Measurements from ENCODE around the gene CACNA1C.

Gene CACNA1C

DNA sequence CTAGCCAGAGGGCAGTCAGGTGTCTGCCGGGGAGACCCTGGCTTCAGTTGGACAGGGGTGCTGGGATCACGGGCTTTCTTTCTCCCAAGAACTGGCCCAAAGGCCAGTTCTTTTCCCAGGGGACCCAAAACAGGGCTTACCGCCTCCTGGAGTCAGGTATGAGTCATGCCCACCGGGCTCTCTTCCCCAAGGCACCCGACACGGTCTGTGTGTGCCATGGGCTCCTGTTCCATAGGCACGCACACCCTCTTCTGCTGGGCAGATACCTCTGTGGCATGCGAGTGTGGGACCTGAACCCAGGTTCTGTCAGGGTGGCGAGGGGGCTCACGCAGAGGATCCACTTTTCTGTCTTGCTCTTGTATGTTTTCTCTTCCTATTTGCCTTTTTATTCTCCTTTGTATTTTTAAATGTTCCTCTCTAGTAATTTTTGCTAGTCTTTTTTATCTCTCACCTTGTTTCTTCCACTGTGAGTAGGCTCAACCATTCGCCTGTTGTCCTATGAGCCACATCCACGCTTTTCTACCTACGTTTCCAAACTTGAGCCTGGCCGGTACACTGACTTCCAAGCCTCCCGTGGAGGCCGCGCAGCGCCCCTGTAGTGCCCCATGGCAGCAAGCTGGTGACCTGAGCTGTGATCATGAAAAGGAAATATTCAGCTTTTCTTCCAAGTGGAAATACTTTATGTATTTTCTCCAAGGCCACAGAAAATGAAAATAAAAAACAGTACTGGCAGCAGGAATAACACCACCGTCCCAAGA is 362.2 kb downstream of the CACNA1C start:
- no peak for DNase-seq (ENCODE audit: low read depth)

- DNase-seq (ENCODE audit: low read depth), result no peak
These were observed 362.8 kb downstream of the CACNA1C start for GRCh38 chr12:2415568-2415944.

DNA sequence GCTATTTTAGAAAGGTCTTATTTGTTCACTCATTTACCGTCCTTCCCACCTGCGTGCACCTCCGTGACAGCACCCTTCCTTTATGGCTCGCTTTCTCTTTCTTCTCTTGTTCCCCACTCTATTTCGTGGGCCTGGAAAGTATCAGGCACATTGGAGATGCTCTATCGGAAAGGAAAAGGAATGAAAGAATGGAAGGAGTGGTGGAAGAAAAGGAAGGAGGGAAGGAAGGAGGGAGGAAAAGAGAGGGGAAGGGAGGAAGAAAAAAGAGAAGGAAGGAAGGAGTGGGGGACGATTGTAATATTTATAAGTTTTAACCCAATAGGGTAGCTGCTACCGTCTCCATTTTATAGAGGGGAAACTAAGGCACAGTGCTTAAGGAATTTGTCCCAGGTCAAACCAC is 363.4 kb downstream of the CACNA1C start:
- DNase-seq (ENCODE audit: low read depth), result no peak

DNA sequence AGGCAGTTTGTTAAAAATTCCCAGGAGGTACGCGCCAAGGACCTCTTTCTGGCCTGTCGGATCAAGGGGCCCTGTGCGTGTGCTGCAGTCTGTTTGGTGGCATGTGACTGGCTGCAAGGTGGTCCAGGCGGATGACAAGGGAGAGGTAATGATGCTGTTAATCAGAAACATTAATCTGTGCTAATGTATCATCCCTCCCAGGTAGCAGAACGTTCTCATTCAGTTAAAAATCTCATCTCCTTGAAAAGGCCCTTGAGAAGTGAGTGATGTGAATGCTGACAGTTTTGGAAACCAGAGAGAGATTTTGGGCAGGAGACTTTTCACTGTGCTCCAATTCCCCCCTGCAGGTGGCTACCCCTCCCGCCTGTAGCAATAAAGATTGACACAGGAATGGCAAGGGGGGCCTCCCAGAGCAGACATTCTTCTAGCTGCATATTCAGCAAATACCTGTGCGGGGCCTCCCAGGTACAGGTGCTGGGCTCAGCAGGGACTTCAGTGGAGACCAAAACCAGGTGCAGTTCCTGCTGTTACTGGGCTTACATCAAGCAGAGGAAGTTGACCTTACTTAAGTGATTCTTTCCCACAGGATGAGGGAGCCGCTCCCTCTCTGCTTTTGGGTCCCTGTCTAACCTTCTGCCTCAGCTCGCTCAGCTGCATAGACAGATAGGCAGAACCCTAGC is 364.8 kb downstream of the CACNA1C start:
- no peak for DNase-seq (ENCODE audit: low read depth)

DNA sequence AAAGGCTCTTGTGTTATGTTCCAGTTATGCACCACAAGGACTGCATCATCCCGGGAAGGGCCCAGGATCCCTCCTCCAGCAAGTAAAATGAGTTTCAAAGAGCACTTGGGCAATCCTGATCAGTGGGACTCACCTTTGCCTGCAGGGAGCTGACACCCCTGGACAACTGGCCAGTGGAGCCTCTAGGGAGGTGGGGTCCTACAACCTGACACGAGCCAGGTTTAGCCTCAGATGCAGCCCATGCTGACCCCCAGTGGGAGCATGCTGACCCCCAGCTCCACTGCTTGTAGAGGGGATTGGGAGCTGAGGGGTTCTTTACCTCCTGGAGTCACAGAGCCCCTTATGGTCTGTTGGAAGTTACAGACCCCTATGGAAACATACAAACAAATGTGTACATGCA is 365.8 kb downstream of the CACNA1C start:
- no peak for DNase-seq (ENCODE audit: low read depth)

- DNase-seq (ENCODE audit: low read depth), result no peak
These were observed 369.8 kb downstream of the CACNA1C start for GRCh38 chr12:2422591-2422990.

DNA sequence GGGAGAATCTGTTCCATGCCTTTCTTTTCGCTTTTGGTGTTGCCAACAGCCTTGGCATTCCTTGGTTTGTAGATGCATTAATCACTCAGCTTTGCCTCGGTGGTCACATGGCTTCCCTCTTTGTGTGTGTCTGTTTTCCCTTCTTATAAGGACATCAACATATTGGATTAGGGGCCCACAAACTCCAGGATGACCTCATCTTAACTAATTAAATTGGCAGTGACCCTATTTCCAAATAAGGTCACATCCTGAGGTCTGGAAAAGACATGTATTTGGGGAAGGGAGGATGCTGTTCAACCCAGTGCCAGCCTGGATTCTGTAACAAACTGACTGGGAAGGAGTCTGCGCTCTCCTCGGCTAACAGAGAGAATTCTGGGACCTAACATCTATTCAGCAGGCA is 376.2 kb downstream of the CACNA1C start:
- no peak for DNase-seq (ENCODE audit: low read depth)

DNA sequence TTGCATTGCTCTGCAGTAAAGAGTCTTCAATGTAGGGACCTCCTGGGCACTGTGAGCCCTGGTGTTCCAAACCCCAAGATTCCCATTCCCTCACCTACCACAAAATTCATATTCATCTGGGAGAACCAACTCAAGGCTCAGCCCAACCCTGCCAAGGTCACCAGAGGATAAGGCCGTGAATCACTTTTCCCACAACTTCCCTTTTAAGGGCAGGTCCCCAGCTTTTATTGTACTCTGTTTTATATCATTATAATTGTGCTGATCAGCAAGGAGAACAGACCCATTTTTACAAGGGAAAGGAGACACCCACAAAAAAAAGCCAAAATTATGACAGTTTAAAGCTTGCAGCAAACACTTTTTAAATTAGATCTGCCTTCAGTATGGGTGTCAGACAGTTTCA is 379.0 kb downstream of the CACNA1C start:
- DNase-seq (ENCODE audit: low read depth), result no peak

- no peak for DNase-seq (ENCODE audit: low read depth)
These were observed 380.1 kb downstream of the CACNA1C start for GRCh38 chr12:2432856-2433255.

GRCh38 chr12:2435511-2435910 is 382.7 kb downstream of the CACNA1C start:
- DNase-seq (ENCODE audit: low read depth), result no peak

DNA sequence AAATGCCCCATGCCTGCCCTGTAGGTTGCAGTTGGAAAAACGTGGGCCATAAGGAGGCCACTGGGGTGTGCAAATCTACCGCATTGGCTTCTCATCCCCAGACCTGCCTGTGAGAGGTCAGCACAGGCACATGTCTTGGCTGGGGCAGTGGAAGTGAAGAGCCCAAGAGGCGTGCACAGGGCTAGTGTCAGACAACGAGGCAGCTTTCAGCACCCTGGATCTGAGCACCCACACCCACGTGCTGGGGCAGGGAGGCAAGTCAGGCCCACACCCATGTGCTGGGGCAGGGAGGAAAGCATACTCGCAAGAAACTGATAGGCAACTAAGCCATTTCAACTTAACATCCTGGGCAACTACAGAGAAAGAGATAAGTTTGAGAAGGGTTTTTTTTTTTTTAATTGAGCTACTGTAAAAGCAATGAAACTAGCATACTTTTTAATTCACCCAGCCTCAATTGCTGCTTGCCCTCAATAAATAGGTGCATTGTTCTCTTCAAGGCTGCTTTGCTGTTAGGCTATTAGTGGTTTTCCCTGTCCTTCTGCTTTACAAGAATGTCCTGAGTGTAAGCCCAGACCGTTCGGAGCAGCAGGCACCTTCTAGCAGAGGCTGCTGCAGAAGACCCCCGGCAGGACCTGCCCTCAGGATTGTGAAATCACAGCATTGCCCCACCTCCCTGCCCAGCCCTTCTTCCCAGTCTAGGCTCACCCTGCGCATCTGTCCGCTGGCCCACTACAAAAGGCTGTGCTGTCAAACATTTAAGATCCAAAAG is 386.7 kb downstream of the CACNA1C start:
- no peak for DNase-seq (ENCODE audit: low read depth)

GRCh38 chr12:2443776-2444175 is 391.0 kb downstream of the CACNA1C start:
- DNase-seq (ENCODE audit: low read depth), result no peak

DNA sequence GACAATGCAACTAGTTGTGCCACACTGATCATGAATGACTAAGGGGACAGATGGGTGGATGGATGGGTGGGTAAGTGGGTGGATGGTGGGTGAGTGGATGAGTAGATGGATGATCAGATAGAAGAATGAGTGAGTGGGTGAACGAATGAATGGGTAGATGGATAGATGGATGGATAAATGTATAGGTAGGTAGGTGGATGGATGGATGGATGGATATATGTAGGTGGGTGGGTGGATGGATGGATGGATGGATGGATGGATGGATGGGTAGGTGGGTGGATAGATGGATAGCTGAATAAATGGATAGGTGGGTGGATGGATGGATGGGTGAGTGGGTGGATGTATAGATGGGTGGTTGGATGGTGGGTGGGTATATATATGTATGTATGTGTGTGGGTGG is 393.2 kb downstream of the CACNA1C start:
- DNase-seq (ENCODE audit: low read depth), result no peak

DNA sequence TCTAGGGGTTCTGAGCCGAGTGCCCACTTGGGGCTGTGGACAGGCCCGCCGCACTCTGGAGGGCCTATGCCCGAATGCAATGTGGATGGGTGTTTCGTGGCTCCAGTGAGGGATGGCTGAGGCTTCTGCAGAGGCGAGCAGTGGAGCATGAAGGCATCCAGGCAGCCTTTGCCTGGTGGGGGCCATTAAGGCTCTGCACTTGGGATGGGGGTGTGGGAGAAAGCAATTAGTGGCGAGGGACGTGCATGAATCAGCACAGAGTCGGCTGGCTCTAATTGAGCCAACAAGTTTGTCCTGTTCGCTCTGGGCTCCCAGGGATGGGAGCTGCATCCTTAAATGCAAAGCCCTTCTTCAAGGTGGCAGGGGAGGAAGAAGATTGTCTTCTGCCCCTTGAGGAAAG is 395.1 kb downstream of the CACNA1C start:
- no peak for DNase-seq (ENCODE audit: low read depth)

DNA sequence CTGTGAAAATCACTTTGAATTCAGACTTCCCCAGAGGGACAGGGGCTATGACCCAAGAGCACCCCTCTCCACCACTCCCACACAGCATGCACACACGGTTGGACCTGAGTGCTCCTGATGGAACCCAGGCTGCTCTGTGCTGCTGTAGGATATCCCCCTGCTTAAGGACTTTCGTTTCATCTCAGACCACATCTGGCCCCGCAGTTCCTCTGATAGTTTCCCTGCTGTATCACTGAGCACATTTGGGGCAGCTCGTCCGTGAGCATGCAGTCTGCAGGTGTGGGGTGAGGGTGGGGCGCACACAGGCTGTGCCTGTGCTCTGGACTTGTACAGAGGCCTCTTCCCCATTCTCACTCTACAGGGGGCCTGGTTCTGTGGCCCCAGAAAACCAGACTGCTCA is 396.8 kb downstream of the CACNA1C start:
- no peak for DNase-seq (ENCODE audit: low read depth)

- no peak for DNase-seq (ENCODE audit: low read depth)
These were observed 397.8 kb downstream of the CACNA1C start for GRCh38 chr12:2450553-2450952.

- DNase-seq (ENCODE audit: low read depth), result no peak
These were observed 398.2 kb downstream of the CACNA1C start for GRCh38 chr12:2451025-2451424.

GRCh38 chr12:2451497-2451896 is 398.7 kb downstream of the CACNA1C start:
- DNase-seq (ENCODE audit: low read depth), result no peak

GRCh38 chr12:2453076-2453760 is 400.4 kb downstream of the CACNA1C start:
- DNase-seq (ENCODE audit: low read depth), result no peak

GRCh38 chr12:2453761-2454090 is 400.9 kb downstream of the CACNA1C start:
- DNase-seq (ENCODE audit: low read depth), result no peak

- DNase-seq (ENCODE audit: low read depth), result no peak
These were observed 401.9 kb downstream of the CACNA1C start for GRCh38 chr12:2454601-2455177.

DNA sequence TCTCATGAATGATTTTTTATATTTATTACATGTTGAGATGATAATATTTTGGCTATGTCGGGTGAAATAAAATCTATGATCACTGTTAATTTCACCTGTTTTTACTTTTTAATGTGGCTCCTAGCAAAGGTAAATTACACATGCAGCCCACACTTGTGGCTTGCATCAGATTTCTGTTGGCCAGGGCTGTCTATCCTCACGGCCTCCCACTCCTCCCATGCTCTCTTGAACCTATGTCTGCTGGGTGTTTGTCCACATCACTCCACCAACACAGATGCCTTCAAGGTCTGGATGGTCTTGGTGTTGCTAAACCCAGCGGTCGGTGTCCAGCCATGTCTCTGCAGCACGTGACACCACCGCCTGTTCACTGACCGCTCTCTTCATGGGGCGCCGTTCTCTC is 402.6 kb downstream of the CACNA1C start:
- DNase-seq (ENCODE audit: low read depth), result no peak

All from activated T-cell treated with anti-CD3 and anti-CD28 coated beads for 48 hours (primary cell).